Endothelial cell of umbilical vein (primary cell): ENCODE measurements around the gene NCSTN. TPM values are rescaled to one million over a fixed set of nuclear protein-coding genes. Genes with fewer than 3 reads are reported as not detected.

Source experiments
- BruUV-seq: library from RNA; stranded (reverse); fragments of 400-500 nt; replicated peaks from 2 replicates; lab custom pipeline; 2021; lab: Mats Ljungman, UMichigan
- CTCF ChIA-PET: fragments of 300-600, 350-600 bp; sonication (Branson Sonifier 250); formaldehyde crosslinking; loops from one replicate; lab custom pipeline; 2021; ENCODE audit warnings: antibody characterized with exemption, inconsistent platforms; lab: Charles Lee
- POLR2A ChIA-PET: fragments of 300-600, 350-600 bp; sonication (Branson Sonifier 250); formaldehyde crosslinking; loops from one replicate; lab custom pipeline; 2021; ENCODE audit warnings: antibody characterized with exemption, inconsistent platforms; lab: Charles Lee
- DNase-seq: peaks from one replicate; pipeline ENCODE4 v3.0.0-alpha.2; 2011; ENCODE audit warnings: low read depth, low spot score
- FAIRE-seq: peaks from 2 replicates; lab custom pipeline; 2011; peaks lifted over from hg19 to GRCh38; lab: Jason Lieb, UNC
- H2AFZ ChIP-seq: 2 replicates; pipeline ENCODE4 v1.6.0; 2012; ENCODE audit warnings: low read depth, low read length, control low read depth, inconsistent platforms
- H3K27ac ChIP-seq: 2 replicates; pipeline ENCODE4 v1.5.1; 2011; ENCODE audit warnings: low read depth, mild to moderate bottlenecking, control low read depth, low read length, moderate library complexity; ENCODE audit not compliant: insufficient read depth
- H3K27me3 ChIP-seq, 2 experiments: 2 replicates each; pipeline versions ENCODE4 v1.6.0 to v1.6.1; 2011; ENCODE audit warnings: low read length in 2 of 2, mixed read lengths in 1 of 2; ENCODE audit not compliant: control insufficient read depth in 2 of 2, insufficient read depth in 2 of 2
- H3K36me3 ChIP-seq, 2 experiments: 2 replicates in 1 of 2; 3 replicates in 1 of 2; pipeline ENCODE4 v1.5.1; 2011; ENCODE audit warnings: low read length in 2 of 2, mild to moderate bottlenecking in 1 of 2, moderate library complexity in 1 of 2; ENCODE audit not compliant: control insufficient read depth in 2 of 2, insufficient read depth in 2 of 2; ENCODE audit errors: extremely low read depth in 1 of 2
- H3K4me1 ChIP-seq: 3 replicates; pipeline ENCODE4 v1.5.1; 2011; ENCODE audit warnings: mild to moderate bottlenecking, low read length; ENCODE audit not compliant: control insufficient read depth, insufficient read depth; ENCODE audit errors: extremely low read depth
- H3K4me2 ChIP-seq: 2 replicates; pipeline ENCODE4 v1.6.1; 2011; ENCODE audit warnings: low read length, control low read depth, mixed read lengths; ENCODE audit not compliant: insufficient read depth
- H3K4me3 ChIP-seq, 3 experiments: fragments of 200-600 bp in 1 of 3; sonication (generic), shearing (Covaris generic) in 1 of 3; replicated peaks in 1 of 3; 2 replicates each; pipeline ENCODE4 v1.5.1; 2011 to 2016; ENCODE audit warnings: control low read depth in 3 of 3, low read length in 3 of 3, mild to moderate bottlenecking in 2 of 3, inconsistent platforms in 1 of 3, low read depth in 1 of 3, moderate library complexity in 1 of 3; ENCODE audit not compliant: insufficient read depth in 1 of 3
- H3K79me2 ChIP-seq: 2 replicates; pipeline ENCODE4 v1.6.0; 2012; ENCODE audit warnings: low read length, inconsistent platforms; ENCODE audit not compliant: control insufficient read depth, insufficient read depth
- H3K9ac ChIP-seq: replicated peaks from 2 replicates; pipeline ENCODE3; 2011; ENCODE audit warnings: low read length, control low read depth; ENCODE audit not compliant: insufficient read depth; ENCODE audit errors: extremely low read depth
- H3K9me1 ChIP-seq: replicated peaks from 3 replicates; pipeline ENCODE4 v1.6.0; 2011; ENCODE audit warnings: mild to moderate bottlenecking, low read length; ENCODE audit not compliant: control insufficient read depth, insufficient read depth; ENCODE audit errors: extremely low read depth
- H3K9me3 ChIP-seq: replicated peaks from 2 replicates; pipeline ENCODE4 v1.5.1; 2012; ENCODE audit warnings: low read length, inconsistent platforms; ENCODE audit not compliant: control insufficient read depth, insufficient read depth
- H4K20me1 ChIP-seq: replicated peaks from 2 replicates; pipeline ENCODE3; 2011; ENCODE audit warnings: mild to moderate bottlenecking, low read length; ENCODE audit not compliant: control insufficient read depth, insufficient read depth; ENCODE audit errors: extremely low read depth
- EZH2 ChIP-seq: IDR thresholded peaks from 2 replicates; pipeline ENCODE4 v1.6.1; 2012; ENCODE audit warnings: borderline replicate concordance, low read depth, mild to moderate bottlenecking, moderate library complexity, low read length, inconsistent platforms; ENCODE audit not compliant: severe bottlenecking
- FOS ChIP-seq: IDR thresholded peaks from 2 replicates; pipeline ENCODE4 v1.6.1; 2011; ENCODE audit warnings: mild to moderate bottlenecking, low read length, moderate library complexity, borderline replicate concordance; ENCODE audit not compliant: insufficient read depth
- GATA2 ChIP-seq: IDR thresholded peaks from 2 replicates; pipeline ENCODE4 v1.7.0; 2011; ENCODE audit warnings: low read depth, mild to moderate bottlenecking, moderate library complexity, mixed read lengths, low read length; ENCODE audit not compliant: insufficient read length, insufficient read depth
- JUN ChIP-seq: IDR thresholded peaks from 2 replicates; pipeline ENCODE4 v1.6.1; 2011; ENCODE audit warnings: borderline replicate concordance, low read depth; ENCODE audit not compliant: insufficient read length, insufficient read depth
- MYC ChIP-seq: IDR thresholded peaks from one replicate; pipeline ENCODE4 v1.6.1; 2011; ENCODE audit warnings: mild to moderate bottlenecking, low read depth, low read length
- POLR2A ChIP-seq: IDR thresholded peaks from 2 replicates; pipeline ENCODE4 v1.6.1; 2012; ENCODE audit warnings: low read depth, mild to moderate bottlenecking, control low read depth, low read length
- POLR2AphosphoS5 ChIP-seq: IDR thresholded peaks from 2 replicates; pipeline ENCODE4 v1.6.1; 2012; ENCODE audit warnings: low read depth, mild to moderate bottlenecking, control low read depth, low read length, moderate library complexity; ENCODE audit not compliant: insufficient read depth
- dilution Hi-C: fragments of 300-500 bp; cut with MboI; formaldehyde crosslinking; loops from one replicate; pipeline ENCODE4 v1.15.0; 2019; ENCODE audit warnings: low sequenced_read_pairs; ENCODE audit not compliant: extremely low pct_ligation_motif_present
- intact Hi-C: fragments of 100-400 bp; cut with micrococcal nuclease; formaldehyde crosslinking; loops from one replicate; pipeline ENCODE4 v1.10.0; 2022
- polyA plus RNA-seq, 4 experiments: library from polyadenylated mRNA; depleted of rRNA in 3 of 4; stranded (reverse) in 3 of 4; unstranded in 1 of 4; fragments of >200 nt; gene quantifications; 2 replicates each; pipeline versions ENCODE4 v1.2.1 to v1.2.3, GENCODE V29; 2011 to 2012; ENCODE audit warnings: missing spikeins in 1 of 4
- total RNA-seq: library from RNA; stranded (reverse); gene quantifications from 2 replicates; pipeline ENCODE4 v1.2.3, GENCODE V29; 2021
- TF ChIP-seq, protein P1 (sequence below), 2 donors: IDR thresholded peaks; 1 replicate in 1 of 2; 2 replicates in 1 of 2; pipeline ENCODE4 v1.5.1; 2011; ENCODE audit warnings: low read length in 2 of 2, mild to moderate bottlenecking in 2 of 2, moderate library complexity in 2 of 2, control low read depth in 1 of 2, inconsistent platforms in 1 of 2, low read depth in 1 of 2; ENCODE audit not compliant: insufficient read depth in 1 of 2; ENCODE audit errors: extremely low read depth in 1 of 2
- TF ChIP-seq, protein P2 (sequence below): IDR thresholded peaks from 2 replicates; pipeline ENCODE4 v1.6.1; 2011; ENCODE audit not compliant: insufficient read depth, insufficient read length

Gene NCSTN
- total and polyA plus RNA-seq, 2 donors (not counting 3 experiments of a cell fraction or from before 2014, with no cell fraction given) = 92.5 to 199 TPM

DNA sequence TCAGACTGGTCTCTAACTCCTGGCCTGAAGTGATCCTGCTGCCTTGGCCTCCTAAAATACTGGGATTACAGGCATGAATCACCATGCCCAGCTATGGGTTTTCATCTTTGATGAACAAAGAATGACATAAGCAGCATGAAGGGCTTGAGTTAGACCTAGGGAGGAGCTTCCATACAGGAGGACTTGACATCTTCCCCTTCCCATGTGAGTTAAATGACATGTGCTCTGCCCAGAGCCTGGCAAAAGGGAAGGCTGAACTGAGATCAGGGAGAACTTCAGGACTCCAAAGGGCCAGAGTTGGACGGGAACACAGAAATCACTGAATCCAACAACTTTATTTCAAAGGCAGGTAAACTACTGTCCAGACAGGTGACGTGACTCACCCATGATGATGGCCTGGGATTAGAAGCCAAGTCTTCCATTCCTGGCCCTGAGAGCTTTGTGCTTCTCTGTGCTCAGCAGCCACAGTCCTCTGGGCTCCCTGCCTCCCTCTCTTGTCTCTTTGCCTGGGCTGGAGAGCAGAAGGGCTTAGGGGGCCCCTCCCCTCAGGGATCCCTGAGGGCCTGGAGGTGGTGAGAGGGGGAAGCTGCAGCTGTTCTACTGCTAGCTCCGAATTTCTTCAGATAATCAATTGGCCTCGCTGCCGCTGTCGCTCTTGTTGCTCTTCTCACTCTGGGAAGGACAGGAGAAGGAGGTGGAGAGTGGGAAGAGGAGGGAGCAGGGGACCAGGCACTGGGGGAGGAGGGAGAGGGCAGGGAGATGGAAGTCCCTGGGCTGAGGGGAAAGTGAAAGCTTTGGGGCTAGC is 31.3 kb downstream of the NCSTN start:
- intact Hi-C loops (no loop called here), dilution Hi-C loops (no loop called here)
- POLR2A ChIA-PET = no interaction called here
- Histone ChIP-seq H3K27me3 (peaks cover 19 to 26% of the 10 kb centered on the region in 2 experiments), H3K9me3 (no peaks in the 10 kb centered on the region), H4K20me1 (no peaks in the 10 kb centered on the region), H3K79me2 (no peaks in the 10 kb centered on the region), H3K4me1 (no peaks in the 10 kb centered on the region), H3K4me3 (no peak overlapping the region), H3K9me1 (no peaks in the 10 kb centered on the region), H3K4me2 (no peak overlapping the region), H3K36me3 (no peaks in the 10 kb centered on the region), H3K9ac (no peak overlapping the region), H3K27ac (no peak overlapping the region), H2AFZ (no peak overlapping the region)
- no peak for TF ChIP-seq FOS
- TF ChIP-seq MYC = no peak
- TF ChIP-seq, protein P1, sequence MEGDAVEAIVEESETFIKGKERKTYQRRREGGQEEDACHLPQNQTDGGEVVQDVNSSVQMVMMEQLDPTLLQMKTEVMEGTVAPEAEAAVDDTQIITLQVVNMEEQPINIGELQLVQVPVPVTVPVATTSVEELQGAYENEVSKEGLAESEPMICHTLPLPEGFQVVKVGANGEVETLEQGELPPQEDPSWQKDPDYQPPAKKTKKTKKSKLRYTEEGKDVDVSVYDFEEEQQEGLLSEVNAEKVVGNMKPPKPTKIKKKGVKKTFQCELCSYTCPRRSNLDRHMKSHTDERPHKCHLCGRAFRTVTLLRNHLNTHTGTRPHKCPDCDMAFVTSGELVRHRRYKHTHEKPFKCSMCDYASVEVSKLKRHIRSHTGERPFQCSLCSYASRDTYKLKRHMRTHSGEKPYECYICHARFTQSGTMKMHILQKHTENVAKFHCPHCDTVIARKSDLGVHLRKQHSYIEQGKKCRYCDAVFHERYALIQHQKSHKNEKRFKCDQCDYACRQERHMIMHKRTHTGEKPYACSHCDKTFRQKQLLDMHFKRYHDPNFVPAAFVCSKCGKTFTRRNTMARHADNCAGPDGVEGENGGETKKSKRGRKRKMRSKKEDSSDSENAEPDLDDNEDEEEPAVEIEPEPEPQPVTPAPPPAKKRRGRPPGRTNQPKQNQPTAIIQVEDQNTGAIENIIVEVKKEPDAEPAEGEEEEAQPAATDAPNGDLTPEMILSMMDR (IDR thresholded peaks at IDR 0.05; ENCODE audit: extremely low read depth in 1 of 2, insufficient read depth in 1 of 2, low read depth in 1 of 2, low read length in 2 of 2) = no peak
- no peak for TF ChIP-seq JUN
- no peak for TF ChIP-seq POLR2AphosphoS5
- TF ChIP-seq, protein P2, sequence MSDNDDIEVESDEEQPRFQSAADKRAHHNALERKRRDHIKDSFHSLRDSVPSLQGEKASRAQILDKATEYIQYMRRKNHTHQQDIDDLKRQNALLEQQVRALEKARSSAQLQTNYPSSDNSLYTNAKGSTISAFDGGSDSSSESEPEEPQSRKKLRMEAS = no peak
- no peak for TF ChIP-seq GATA2
- TF ChIP-seq POLR2A = no peak
- no peak for TF ChIP-seq EZH2
- FAIRE-seq (no peak), DNase-seq (no peak)
- no TSS peak for BruUV-seq
- CTCF ChIA-PET = interaction anchor here (1.0 to 6.7 kb wide), 10 partner anchors 11 to 290 kb away, joined by 3 to 100 read pairs (median 4); no protein-coding TSS in a partner anchor
